Skin of body (tissue), 2 donors: Measurements from ENCODE around the gene CFAP74. TPM values are rescaled to one million over a fixed set of nuclear protein-coding genes. Genes with fewer than 3 reads are reported as not detected.
"Not testable (repeated sequence)": the region's sequence is repeated elsewhere in the genome, so short reads cannot be mapped to it uniquely, and the experiment has no call there.

ENCODE experiments used
- DNase-seq: peaks from one replicate; lab custom pipeline; 2025; lab: John Stamatoyannopoulos, UW
- total RNA-seq: library from RNA; depleted of rRNA; stranded (reverse); fragments of >200 nt; gene quantifications from one replicate; pipeline ENCODE4 v1.2.3, GENCODE V29; 2014

The CFAP74 gene
- total RNA-seq, 1 donor from 2014 or later, result 0.49 TPM

- no peak for DNase-seq
Observed at GRCh38 chr1:1899266-1899966, 104.2 kb downstream of the CFAP74 start.

- DNase-seq, result no peak
Observed at GRCh38 chr1:1898246-1898933, 105.2 kb downstream of the CFAP74 start.

GRCh38 chr1:1895456-1896336 lies 107.9 kb downstream of the CFAP74 start:
- DNase-seq, result no peak

GRCh38 chr1:1895060-1895418 lies 108.5 kb downstream of the CFAP74 start:
- no peak for DNase-seq

- DNase-seq, result no peak
Observed at GRCh38 chr1:1894354-1895059, 109.1 kb downstream of the CFAP74 start.

GRCh38 chr1:1893997-1894353 lies 109.6 kb downstream of the CFAP74 start:
- no peak for DNase-seq

GRCh38 chr1:1893291-1893985 lies 110.1 kb downstream of the CFAP74 start:
- no peak for DNase-seq

GRCh38 chr1:1892763-1893120 lies 110.8 kb downstream of the CFAP74 start:
- no peak for DNase-seq

- no peak for DNase-seq
Observed at GRCh38 chr1:1892079-1892762, 111.4 kb downstream of the CFAP74 start.

GRCh38 chr1:1891349-1892078 lies 112.1 kb downstream of the CFAP74 start:
- peak; percentile 12 for DNase-seq

- peak; percentile 90 for DNase-seq
Observed at GRCh38 chr1:1890506-1891348, 112.9 kb downstream of the CFAP74 start, which contains the start of gene GNB1. GNB1 (minus strand) TSS chr1:1891087; CDS start chr1:1825453, 65,634 bp downstream.

- peak; percentile 4 for DNase-seq
Observed at GRCh38 chr1:1889847-1890505, 113.6 kb downstream of the CFAP74 start.

- peak; percentile 5 for DNase-seq
Observed at GRCh38 chr1:1889090-1889750, 114.4 kb downstream of the CFAP74 start.

- DNase-seq, result not testable (repeated sequence)
Observed at GRCh38 chr1:1883890-1884289, 119.7 kb downstream of the CFAP74 start.

- DNase-seq, result no peak
Observed at GRCh38 chr1:1883092-1883873, 120.3 kb downstream of the CFAP74 start.

- no peak for DNase-seq
Observed at GRCh38 chr1:1881727-1882126, 121.9 kb downstream of the CFAP74 start.
